Stimulated activated CD8-positive, alpha-beta memory T cell treated with anti-CD3 and anti-CD28 coated beads, Interleukin-4, amount 100 ng/mL, for 24 hours (primary cell): ENCODE data around the gene TSPAN15.
"Not testable (repeated sequence)": the region's sequence is repeated elsewhere in the genome, so short reads cannot be mapped to it uniquely, and the experiment has no call there.

ENCODE experiments used
- DNase-seq: peaks from one replicate; pipeline ENCODE4 v3.0.0-alpha.2; 2020; ENCODE audit warnings: low read depth

TSPAN15 gene

GRCh38 chr10:69446650-69447151 lies 4.6 kb upstream of the TSPAN15 start:
- DNase-seq = no peak

GRCh38 chr10:69449841-69450240 lies 1.4 kb upstream of the TSPAN15 start:
- DNase-seq = peak; percentile 24

- DNase-seq = not testable (repeated sequence)
Observed at GRCh38 chr10:69450395-69450794, 870 bp upstream of the TSPAN15 start.

GRCh38 chr10:69451784-69452251 lies 553 bp downstream of the TSPAN15 start:
- no peak for DNase-seq

GRCh38 chr10:69452676-69453415 lies 1.6 kb downstream of the TSPAN15 start:
- DNase-seq = no peak

GRCh38 chr10:69453795-69454194 lies 2.5 kb downstream of the TSPAN15 start:
- DNase-seq = no peak

- DNase-seq = no peak
Observed at GRCh38 chr10:69455006-69455763, 3.9 kb downstream of the TSPAN15 start.

GRCh38 chr10:69456880-69457693 lies 5.8 kb downstream of the TSPAN15 start:
- DNase-seq = no peak

- no peak for DNase-seq
Observed at GRCh38 chr10:69457771-69458237, 6.5 kb downstream of the TSPAN15 start.

- no peak for DNase-seq
Observed at GRCh38 chr10:69458430-69459100, 7.3 kb downstream of the TSPAN15 start.

GRCh38 chr10:69459101-69459790 lies 8.0 kb downstream of the TSPAN15 start:
- no peak for DNase-seq

- DNase-seq = no peak
Observed at GRCh38 chr10:69459893-69460575, 8.8 kb downstream of the TSPAN15 start.

GRCh38 chr10:69460576-69461242 lies 9.4 kb downstream of the TSPAN15 start:
- no peak for DNase-seq

GRCh38 chr10:69461243-69462025 lies 10.2 kb downstream of the TSPAN15 start:
- no peak for DNase-seq

- DNase-seq = no peak
Observed at GRCh38 chr10:69463886-69464285, 12.6 kb downstream of the TSPAN15 start.

GRCh38 chr10:69464401-69464800 lies 13.1 kb downstream of the TSPAN15 start:
- no peak for DNase-seq

- no peak for DNase-seq
Observed at GRCh38 chr10:69464801-69465401, 13.6 kb downstream of the TSPAN15 start.

GRCh38 chr10:69465457-69466157 lies 14.3 kb downstream of the TSPAN15 start:
- DNase-seq = no peak
